ENCODE results near the gene MLLT6.

Gene MLLT6

DNA sequence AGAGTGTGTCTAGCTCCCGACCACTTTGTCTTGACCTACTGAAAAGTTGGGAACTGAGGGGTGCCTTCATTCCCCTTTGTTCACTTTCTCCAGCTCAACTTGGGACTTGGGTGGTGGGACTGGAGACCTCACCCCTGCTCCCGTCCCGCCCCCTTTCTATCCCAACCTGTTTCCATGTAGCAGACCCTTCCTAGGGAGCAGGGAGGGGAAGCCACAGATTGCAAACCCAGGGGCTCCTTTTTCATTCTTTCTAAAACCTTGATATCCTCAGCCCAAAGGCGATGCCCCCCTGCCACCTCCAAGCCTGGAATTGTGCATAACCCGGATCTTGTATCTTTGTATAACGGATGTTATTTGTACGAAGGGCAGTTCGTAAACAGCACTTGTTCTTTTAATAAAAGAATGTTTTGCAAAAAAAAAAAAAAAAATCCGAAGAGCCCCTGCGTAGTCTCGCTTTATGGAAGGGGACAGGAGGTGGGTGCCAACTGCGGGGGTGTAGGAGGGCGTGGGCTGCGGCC is 24.4 kb downstream of the MLLT6 start:
- DNase-seq: no peak

- DNase-seq: peak; percentile 70
Observed at GRCh38 chr17:38729886-38730525, 24.9 kb downstream of the MLLT6 start, which contains the start of gene CISD3. TSS of gene CISD3 (plus strand) at chr17:38730341. CDS start at chr17:38730359, 18 bp downstream.

DNA sequence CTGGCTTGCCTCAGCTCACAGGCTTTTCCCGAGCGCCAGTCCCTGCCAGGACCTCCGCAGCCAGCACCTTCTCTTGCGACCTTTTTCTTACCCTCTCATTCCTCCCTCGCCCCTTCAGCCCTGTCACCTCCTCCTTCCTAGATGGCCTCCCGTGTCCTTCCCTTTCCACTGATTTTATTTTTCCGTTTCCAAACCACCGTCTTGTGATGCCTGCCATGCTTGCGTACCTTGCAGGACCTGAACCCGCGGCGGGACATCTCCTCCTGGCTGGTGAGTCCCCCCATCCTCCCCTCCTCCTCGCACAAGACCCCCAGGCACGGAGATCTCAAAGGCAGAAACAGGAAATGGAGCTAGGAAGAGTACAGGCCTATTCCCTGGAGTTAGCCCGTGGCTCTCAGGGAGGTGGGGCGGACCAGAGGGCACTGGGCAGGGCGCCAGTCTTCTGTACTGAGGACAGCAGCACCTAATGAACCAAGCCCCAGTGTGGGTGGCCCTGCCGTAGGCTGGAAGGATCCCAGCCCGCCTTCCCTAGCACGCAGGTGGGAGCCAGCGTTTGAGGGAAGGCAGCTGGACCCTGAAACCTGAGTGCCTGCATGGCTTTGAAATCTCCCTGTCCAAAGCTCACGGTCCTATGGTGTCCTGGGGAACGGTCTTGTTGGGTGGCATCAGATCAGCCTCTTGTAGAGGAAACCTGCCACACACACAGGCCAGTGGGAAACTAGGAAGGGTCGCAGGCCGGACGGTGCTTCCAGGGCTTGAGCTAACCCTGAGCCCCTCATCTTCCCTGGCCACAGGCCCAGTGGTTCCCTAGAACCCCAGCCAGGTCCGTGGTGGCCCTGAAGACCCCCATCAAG is 25.7 kb downstream of the MLLT6 start:
- peak; percentile 33 for DNase-seq

DNA sequence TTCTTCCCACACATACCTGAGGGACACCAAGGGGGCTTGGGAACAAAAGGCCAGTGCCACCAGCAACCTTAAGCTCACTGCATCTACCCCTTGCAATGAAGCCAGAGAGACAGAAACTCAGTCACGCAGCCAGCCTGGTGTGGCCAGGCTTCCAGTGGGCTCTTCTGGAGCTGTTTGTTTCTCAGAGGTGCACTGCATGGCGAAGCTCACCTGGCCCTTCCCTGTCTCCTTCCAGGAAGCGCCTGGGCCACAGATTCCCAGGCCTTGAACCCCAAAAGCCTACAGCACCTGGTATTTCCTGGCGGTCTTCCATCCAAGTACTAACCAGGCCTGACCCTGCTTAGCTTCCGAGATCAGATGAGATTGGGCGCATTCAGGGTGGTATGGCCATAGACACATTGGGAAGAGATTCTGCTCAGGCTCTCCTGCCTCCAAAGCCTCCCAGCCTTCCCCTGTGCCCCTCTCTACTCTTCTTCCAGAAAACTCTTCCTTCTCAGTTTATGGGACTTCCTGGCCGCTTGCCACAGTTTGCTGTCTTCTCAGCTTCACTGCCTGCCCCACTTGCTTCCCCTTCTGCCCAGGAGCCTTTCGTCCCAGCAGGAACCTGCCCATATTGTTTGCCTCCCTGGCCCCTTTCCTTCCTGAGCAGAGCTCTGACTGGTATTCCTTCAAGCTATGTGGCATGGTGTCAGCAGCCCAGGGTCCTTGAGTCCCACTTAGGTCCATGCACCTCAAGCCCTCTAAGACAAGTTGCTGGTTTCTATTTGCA is 26.6 kb downstream of the MLLT6 start:
- no peak for DNase-seq

DNA sequence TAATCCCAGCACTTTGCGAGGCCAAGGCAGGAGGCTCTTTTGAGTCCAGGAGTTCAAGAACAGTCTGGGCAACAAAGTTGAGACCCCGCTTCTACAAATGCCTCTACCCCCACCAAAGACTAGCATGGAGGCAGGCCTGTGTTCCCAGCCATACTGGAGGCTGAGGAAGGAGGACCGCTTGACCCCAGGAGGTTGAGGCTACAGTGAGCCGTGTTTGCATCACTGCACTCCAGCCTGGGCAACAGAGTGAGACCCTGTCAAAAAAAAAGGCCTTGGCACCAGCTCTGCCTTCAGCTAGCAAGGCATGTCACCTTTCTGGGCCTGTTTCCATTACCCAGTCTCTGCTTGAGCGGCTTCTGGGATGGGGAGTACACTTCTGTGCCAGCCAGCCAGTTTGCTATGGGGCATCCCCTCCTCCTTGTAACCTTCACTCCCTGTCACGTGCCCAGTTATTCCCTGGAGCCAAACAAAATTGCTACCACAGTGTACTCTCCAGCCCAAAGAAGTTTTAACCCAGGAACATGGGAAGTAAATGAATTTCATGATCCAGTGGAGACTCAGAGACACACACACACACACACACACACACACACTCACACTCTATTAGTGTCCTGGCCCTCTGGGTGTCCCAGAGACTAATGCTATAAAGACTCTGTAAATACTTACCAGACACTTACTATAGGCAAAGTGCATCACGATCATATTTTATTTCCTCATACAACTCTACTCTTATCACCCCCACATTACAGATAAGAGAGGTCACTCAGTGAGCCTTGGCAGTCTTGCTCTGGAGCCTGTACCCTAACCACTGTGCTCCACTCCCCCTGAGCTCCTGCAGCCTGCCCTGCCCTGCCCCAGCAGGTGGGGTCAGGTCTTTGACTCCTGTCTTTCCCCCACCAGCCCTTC is 27.6 kb downstream of the MLLT6 start:
- DNase-seq: no peak

DNA sequence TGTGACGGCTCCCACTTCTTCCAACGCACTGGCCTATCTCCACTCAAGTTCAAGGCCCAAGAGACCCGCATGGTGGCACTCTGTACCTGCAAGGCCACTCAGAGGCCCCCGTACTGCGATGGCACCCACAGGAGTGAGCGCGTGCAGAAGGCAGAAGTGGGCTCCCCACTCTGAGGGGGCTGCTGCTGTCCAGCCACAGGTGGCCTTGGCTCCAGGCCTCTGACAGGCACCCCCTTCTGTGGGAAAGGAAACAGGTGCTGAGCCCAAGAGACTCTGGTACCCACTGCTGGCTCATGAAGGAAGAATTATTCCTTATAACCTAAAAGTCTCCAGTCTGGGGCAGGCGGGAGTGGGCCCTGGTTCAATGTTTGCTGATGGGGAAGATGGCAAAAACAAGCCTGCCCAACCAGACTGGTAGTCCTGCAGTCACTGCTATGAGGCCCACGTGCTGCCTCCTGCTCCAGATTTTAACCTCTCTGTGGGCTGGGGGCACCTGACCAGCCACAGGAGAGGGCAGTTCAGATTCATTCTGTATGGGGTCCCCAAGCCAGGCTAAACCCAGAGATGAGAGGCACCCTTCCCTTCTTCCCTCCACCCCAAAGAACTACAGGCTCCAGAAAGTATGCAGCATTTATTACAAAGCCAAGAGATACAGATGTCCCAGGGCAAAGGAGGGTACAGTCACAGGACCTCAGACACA is 28.4 kb downstream of the MLLT6 start:
- DNase-seq: no peak

DNA sequence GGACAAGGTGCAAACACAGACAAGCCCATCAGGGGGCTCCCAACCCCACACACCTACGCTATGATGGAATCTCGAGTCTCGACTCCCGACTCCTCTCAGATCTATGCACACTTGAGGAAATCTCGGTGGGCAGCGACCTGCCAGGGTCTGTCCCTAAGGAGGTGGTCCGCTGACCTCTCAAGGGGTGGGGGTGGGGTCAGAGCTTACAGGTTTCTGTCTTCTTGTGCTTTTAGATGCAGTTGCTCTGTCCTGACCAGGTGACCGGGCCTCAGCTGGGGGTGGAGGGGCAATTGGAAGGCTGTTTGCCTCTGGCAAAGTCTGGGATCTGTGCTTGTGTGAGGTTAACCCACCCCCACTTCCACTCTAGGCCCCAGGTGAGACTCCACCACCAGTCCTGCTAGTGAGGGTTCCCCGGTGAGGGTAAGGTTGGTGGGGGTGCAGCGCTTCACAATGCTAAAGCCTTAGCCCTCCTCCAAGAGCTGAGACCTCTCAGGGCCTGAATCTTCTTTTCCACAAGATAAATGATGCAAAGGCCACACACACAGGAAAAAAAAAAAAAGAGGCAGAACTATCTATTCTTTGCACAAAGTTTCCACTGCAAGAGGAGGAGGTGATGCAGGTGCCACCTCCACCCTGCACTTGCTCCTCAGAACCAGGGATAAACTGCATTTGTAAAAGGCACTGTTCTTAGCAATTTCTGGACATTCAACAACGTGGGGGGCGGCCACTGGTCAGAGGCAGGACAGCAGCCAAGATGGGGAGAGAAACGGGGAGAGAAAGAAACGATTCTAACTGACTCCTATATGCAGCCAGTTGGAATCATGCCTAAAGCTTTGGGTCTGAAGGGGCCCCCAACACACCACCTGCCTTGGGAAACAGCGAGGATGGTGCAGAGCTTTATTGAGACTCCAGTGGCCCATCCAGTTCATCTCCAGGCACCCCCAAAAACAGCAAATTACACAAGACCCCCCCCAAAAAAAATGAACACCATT is 29.2 kb downstream of the MLLT6 start:
- no peak for DNase-seq

- peak; percentile 26 for DNase-seq
Observed at GRCh38 chr17:38735161-38735997, 30.3 kb downstream of the MLLT6 start.

DNA sequence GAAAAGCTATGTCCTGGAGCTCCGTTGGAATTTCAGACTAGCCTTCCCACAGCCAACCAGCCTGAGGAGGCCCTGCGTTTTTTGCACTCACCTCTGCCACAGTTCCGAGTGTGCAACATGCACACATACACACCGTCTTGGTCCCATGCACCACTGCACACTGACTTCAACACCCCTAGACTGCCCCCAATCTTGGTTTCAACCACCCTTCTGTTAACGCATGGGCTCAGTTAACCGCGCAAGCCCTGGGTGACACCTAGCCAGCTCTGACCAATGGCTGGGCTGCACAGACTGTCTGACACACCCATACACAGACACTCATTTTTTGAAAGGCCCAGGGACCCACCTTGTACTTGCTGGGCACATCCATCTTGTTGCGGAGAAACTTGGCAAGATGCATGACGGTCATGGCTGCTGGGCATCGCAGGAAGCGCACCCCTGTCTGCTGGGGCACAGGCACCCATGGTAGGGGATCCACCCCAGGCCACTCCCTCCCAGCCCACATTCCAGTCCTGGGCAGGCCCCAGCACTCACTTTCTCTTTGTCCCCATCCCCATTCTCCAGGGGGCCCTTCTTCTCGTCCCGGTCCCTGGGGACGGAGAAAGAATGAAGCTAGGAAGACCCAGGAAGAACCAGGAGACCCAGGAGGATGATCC is 33.1 kb downstream of the MLLT6 start:
- DNase-seq: no peak

DNA sequence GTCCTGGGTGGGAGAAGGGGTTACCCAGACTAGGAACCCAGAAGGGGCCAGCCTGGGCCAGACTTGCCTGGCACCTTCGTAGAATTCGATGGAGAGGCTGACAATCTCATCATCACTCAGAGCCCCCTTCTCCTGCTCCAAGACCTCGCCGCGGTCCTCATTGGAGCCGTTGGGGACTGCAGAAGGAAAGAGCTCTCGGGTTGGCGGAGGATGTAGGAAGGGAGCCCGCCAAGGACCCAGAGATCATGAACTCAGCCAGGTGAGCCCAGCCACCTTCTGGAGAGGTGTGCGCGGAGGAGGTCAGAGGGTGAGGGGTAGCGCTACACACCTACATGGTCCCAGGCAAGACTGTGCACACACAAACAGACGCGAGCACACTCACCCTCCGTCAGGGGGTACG is 33.6 kb downstream of the MLLT6 start:
- DNase-seq: no peak

- no peak for DNase-seq
Observed at GRCh38 chr17:38739305-38739704, 34.2 kb downstream of the MLLT6 start.

- DNase-seq: no peak
Observed at GRCh38 chr17:38740044-38740443, 35.0 kb downstream of the MLLT6 start.

DNA sequence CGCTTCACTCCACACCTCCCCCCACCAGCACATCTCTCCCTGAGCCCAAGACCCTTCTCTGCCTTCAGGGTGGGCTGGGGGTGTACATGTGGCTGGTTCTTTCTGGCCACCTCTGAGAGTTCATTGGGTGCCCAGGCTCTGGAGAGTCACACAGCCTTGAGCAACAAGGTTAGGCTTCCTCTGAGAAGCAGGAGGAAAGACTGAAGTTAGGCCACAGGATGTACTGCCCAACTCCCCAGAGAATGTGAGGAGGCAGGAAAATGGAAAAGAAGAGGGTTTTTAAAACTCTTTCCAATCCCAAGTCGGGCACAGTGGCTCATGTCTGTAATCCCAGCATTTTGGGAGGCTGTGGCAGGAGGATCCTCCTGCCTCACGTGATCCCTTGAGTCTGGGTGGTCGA is 35.7 kb downstream of the MLLT6 start:
- DNase-seq: no peak

DNA sequence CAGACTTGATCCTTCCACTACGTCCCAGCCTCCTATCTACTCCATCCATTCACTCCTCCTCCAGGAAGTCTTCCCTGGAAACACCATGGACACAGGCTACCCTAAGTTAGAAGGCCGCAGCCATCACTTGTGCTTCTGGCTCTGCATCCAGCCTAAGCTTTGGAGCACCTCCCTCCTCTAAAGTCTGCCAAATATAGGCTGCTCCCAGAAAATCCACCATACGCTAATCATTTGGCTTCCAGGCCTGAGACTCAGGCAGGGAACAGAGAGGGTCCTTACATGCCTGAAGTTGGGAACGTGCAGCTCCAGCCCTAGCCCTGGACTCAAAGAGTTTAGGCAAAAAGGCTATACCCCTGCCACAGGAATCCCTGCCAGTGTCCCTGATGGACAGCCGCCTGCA is 36.4 kb downstream of the MLLT6 start:
- no peak for DNase-seq

DNA sequence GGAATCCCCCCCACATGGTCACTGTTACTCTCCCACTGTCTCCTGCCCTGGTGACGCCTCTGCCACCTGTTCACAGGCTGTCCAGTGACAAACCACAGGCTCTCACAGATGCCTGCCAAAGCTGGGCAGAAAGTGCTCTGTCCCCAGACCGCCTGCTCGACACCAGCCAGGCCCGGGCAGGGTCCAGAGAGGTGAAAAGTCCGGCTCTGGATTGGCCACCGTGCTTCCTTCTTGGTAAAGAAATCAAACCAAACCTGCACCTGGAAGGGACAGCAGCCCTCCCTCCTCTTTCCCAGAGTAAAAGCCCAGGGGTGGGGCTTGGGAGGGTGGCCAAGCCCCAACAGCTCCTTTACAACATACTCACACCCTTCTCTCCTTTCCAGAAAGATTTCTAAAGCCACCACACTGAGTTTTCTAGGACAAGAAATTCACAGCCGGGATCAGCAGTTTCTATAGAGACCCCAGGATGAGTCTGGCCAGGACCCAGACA is 36.9 kb downstream of the MLLT6 start:
- DNase-seq: no peak

DNA sequence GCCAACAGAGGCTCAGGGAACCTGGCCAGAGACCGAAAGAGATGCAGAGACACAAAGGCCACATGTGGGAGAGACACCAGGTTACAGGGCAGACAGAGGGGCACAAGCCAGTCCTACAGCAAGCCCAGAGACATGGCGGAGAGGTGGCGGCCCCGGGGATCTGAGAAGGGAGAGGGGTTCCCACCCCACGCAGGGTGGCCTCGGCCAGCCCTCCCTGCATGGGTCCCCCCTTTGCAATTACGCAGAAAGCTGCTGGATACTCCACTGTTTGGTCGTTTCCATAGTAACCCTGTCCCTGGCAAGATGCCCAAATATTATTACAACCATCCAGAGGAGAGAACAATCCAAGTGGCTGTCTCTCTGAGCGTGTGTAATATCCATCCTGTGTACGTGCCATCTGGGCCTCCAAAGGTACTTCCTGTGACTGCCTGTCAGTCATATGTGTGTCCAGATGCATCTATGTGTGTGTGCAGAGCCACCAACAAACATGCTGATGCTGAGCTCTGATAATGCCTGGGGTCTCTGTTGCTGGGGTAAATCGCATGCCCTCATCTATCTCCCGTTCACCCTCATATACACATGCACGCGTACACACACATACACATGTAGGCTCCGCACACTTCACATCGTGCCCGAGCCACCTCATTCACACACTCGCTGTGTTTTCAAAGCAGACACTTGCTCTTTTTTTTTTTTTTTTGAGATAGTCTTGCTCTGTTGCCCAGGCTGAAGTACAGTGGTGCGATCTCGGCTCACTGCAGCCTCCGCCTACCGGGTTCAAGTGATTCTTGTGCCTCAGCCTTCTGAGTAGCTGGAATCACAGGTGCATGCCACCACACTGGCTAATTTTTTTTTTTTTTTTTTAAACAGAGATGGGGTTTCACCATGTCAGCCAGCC is 37.6 kb downstream of the MLLT6 start:
- DNase-seq: no peak

- no peak for DNase-seq
Observed at GRCh38 chr17:38743556-38744171, 38.6 kb downstream of the MLLT6 start.

Data from T1000 (cell line).